Upper lobe of left lung (tissue), 6 donors: Measurements from ENCODE around the gene GPR31. TPM values are rescaled to one million over a fixed set of nuclear protein-coding genes. Genes with fewer than 3 reads are reported as not detected.

Experiments
- ATAC-seq, 2 donors: fragments of 200-7000 bp; cut with Tn5 transposase; one replicate each; pipeline ENCODE4 v1.9.1; 2022; ENCODE audit warnings: mild to moderate bottlenecking in 2 of 2, moderate library complexity in 2 of 2; ENCODE audit not compliant: low FRiP score in 2 of 2
- DNase-seq, 2 donors: peaks; one replicate each; pipeline ENCODE4 v3.0.0-alpha.2; 2019 to 2020
- H3K27ac ChIP-seq, 4 donors: fragments of 200-600 bp; sonication (generic); one replicate each; pipeline ENCODE4 v1.5.1; 2016 to 2019
- H3K27me3 ChIP-seq, 4 donors: fragments of 200-600 bp; sonication (generic); one replicate each; pipeline ENCODE4 v1.5.1; 2017 to 2019
- H3K36me3 ChIP-seq, 4 donors: fragments of 200-600 bp; sonication (generic); one replicate each; pipeline ENCODE4 v1.5.1; 2016 to 2019
- H3K4me1 ChIP-seq, 4 donors: fragments of 200-600 bp; sonication (generic); one replicate each; pipeline ENCODE4 v1.5.1; 2018 to 2019
- H3K4me3 ChIP-seq, 4 donors: fragments of 200-600 bp; sonication (generic); one replicate each; pipeline ENCODE4 v1.5.1; 2017 to 2019; ENCODE audit warnings: mild to moderate bottlenecking in 2 of 4, moderate library complexity in 1 of 4
- H3K9me3 ChIP-seq, 4 donors: fragments of 200-600 bp; sonication (generic); one replicate each; pipeline ENCODE4 v1.5.1; 2018 to 2019
- EP300 ChIP-seq, 4 donors: sonication (generic); formaldehyde crosslinking; IDR thresholded peaks; one replicate each; pipeline ENCODE4 v1.5.1; 2017; ENCODE audit warnings: antibody characterized with exemption in 4 of 4, control low read depth in 2 of 4
- POLR2A ChIP-seq, 4 donors: fragments of 450-650 bp; IDR thresholded peaks; one replicate each; pipeline ENCODE4 v1.5.1; 2016 to 2017; ENCODE audit warnings: antibody characterized with exemption in 4 of 4, mild to moderate bottlenecking in 2 of 4
- POLR2AphosphoS5 ChIP-seq, 2 donors: sonication (generic); formaldehyde crosslinking; IDR thresholded peaks; one replicate each; pipeline ENCODE4 v1.5.1; 2017; ENCODE audit warnings: antibody characterized with exemption in 2 of 2
- WGBS, 2 donors: methylation state at CpG; one replicate each; pipeline ENCODE4 v1.1.5; 2017 to 2018; 5-methylcytosine and 5-hydroxymethylcytosine counted together
- total RNA-seq, 6 donors: library from RNA; depleted of rRNA in 4 of 6; stranded (reverse); fragments of >200 nt in 4 of 6; gene quantifications; one replicate each; pipeline versions ENCODE4 v1.1.0 to v1.2.1, GENCODE V29; 2016 to 2021
- TF ChIP-seq, protein P1 (sequence below), 6 experiments: fragments of 450-650 bp in 4 of 6; fragments of 200-600 bp in 2 of 6; sonication (generic) in 2 of 6; IDR thresholded peaks; one replicate each; pipeline ENCODE4 v1.5.1; 2016 to 2019; ENCODE audit warnings: antibody characterized with exemption in 6 of 6
- donor health status: DM: no; HTN: no; CAD: no; lungs with moderate emphysema.
- donor health status: DM: no; HTN: yes; CAD: no; lungs with severe emphysema.

GPR31 gene
- total RNA-seq, 6 donors from 2014 or later = not detected

DNA sequence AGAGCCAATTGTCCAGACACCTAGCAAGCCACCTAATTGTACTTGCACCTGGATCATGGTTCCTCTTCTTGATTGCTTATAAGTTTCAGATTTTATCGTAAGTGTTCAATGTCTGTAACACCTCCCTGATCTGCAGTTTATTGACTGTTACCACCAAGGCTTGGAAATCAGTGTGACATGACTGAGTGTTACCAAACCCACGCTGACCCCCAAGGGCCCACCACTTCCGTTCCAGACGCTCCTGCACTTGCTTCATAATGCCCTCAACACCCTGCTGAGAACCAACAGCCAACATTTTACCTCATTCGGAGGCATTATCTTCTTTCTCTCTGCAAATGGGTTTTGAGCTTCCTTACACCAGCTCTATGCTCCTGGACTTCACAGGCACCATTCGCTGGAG, 28.6 kb downstream of the GPR31 start:
- H3K36me3 ChIP-seq = no peaks in the 10 kb centered on the region
- H3K27me3 ChIP-seq = no peaks in the 10 kb centered on the region
- 75 to 77% methylated on average over 6 of the region's 6 CpGs for WGBS, 2 donors
- DNase-seq (no peak), ATAC-seq (no peak)
- no peaks in the 10 kb centered on the region for H3K4me1 ChIP-seq
- no peak overlapping the region for H3K4me3 ChIP-seq
- no peak overlapping the region for H3K27ac ChIP-seq
- H3K9me3 ChIP-seq = no peaks in the 10 kb centered on the region
- no peak for TF ChIP-seq EP300 (IDR thresholded peaks at IDR 0.05)
- TF ChIP-seq, protein P1, sequence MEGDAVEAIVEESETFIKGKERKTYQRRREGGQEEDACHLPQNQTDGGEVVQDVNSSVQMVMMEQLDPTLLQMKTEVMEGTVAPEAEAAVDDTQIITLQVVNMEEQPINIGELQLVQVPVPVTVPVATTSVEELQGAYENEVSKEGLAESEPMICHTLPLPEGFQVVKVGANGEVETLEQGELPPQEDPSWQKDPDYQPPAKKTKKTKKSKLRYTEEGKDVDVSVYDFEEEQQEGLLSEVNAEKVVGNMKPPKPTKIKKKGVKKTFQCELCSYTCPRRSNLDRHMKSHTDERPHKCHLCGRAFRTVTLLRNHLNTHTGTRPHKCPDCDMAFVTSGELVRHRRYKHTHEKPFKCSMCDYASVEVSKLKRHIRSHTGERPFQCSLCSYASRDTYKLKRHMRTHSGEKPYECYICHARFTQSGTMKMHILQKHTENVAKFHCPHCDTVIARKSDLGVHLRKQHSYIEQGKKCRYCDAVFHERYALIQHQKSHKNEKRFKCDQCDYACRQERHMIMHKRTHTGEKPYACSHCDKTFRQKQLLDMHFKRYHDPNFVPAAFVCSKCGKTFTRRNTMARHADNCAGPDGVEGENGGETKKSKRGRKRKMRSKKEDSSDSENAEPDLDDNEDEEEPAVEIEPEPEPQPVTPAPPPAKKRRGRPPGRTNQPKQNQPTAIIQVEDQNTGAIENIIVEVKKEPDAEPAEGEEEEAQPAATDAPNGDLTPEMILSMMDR (IDR thresholded peaks at IDR 0.05) = no peak
- no peak for TF ChIP-seq POLR2AphosphoS5 (IDR thresholded peaks at IDR 0.05)
- TF ChIP-seq POLR2A (IDR thresholded peaks at IDR 0.05) = no peak

DNA sequence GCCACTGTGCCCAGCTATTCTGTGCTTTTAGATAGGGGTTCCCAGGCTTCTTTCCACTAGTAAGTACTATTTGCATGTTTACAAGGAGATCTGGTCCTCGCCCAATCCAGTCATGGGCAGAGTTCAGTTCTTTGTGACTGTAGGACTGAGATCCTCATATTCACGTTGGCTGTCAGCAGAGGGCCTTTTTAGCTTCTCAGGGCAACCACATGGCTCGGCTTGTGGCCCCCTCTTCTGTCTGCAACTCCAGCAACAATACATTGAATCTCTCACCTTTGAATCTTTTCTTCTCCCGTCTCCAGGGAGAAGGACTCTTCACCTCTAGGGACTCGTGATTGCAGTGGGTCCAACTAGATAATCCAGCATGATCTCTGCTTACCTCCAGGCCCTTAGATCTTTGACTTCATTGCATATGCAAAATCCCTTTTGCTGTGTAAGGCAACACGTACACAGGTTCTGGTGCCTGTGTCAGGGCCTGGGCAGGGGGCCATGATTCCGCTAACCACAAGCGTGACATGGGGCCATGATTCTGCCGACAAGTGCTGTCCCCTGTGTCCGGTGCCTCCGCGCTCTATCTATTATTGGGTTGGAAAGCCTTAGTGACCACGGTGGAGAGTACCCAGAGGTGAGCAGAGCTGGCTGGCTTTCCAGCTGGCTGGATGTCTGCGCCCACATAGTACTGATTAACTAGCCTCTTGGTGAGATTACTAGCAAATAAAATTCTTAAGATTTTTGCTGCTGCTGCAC, 29.8 kb downstream of the GPR31 start:
- 88 to 90% methylated on average over 14 of the region's 14 CpGs for whole genome bisulfite sequencing, 2 donors
- Histone ChIP-seq H3K4me1 (no peaks in the 10 kb centered on the region), H3K27ac (no peak overlapping the region), H3K9me3 (no peaks in the 10 kb centered on the region), H3K4me3 (no peak overlapping the region), H3K27me3 (no peaks in the 10 kb centered on the region), H3K36me3 (no peaks in the 10 kb centered on the region)
- DNase-seq (no peak), ATAC-seq (peak in 1 of 2 donors; percentile 28)
- TF ChIP-seq POLR2AphosphoS5 (IDR thresholded peaks at IDR 0.05) (no peak), EP300 (IDR thresholded peaks at IDR 0.05) (no peak)

DNA sequence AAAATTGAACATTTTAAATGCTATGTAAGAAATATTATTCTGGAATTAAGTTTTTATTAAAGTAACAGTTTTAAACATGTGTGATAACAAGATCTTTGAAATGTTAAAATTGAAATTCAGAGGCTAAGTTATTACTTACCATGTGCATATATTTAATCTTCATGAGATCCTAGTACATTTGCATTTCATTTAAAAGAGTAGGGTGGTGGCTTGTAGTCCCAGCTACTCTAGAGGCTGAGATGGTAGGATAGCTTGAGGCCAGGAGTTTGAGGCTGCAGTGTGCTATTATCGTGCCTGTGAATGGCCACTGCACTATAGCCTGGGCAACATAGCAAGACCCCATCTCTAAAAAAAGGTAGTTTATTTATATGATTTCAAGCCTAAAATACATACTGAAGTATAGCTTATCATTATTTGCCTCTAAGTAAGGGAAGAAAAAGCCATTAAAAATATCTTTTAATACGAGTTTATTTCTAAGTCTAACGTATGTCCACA, 31.9 kb downstream of the GPR31 start:
- Histone ChIP-seq H3K36me3 (no peaks in the 10 kb centered on the region), H3K4me3 (no peak overlapping the region), H3K9me3 (no peaks in the 10 kb centered on the region), H3K27ac (no peak overlapping the region), H3K27me3 (no peaks in the 10 kb centered on the region), H3K4me1 (no peaks in the 10 kb centered on the region)
- no peak for TF ChIP-seq EP300 (IDR thresholded peaks at IDR 0.05)
- TF ChIP-seq, protein P1 (IDR thresholded peaks at IDR 0.05) = no peak
- TF ChIP-seq POLR2A (IDR thresholded peaks at IDR 0.05) = no peak
- TF ChIP-seq POLR2AphosphoS5 (IDR thresholded peaks at IDR 0.05) = no peak
- no peak for ATAC-seq
- WGBS, 2 donors = 79 to 90% methylated on average over 3 of the region's 3 CpGs
- no peak for DNase-seq

DNA sequence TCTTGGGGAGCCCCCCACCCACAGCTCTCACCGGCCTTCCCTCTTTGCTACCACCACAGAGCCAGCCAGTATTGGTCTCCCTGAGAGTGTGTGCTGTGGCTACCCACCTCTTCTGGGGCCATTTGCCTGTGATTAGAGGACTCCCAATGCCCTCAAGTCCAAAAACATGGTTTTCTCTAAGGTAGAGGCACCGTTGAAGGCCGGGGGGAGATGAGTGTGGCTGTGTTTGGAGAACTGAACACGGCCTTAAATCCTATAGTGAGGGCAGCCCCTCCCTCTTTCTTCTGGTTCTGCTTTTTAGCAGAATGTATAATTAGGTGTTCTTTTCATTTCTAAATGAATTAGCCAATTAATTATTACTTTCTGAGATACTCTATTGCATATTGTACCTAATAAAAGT, 32.4 kb downstream of the GPR31 start:
- no peak overlapping the region for H3K4me3 ChIP-seq
- no peak for TF ChIP-seq EP300 (IDR thresholded peaks at IDR 0.05)
- no peak for TF ChIP-seq POLR2A (IDR thresholded peaks at IDR 0.05)
- TF ChIP-seq POLR2AphosphoS5 (IDR thresholded peaks at IDR 0.05) = no peak
- TF ChIP-seq, protein P1 (IDR thresholded peaks at IDR 0.05) = no peak

DNA sequence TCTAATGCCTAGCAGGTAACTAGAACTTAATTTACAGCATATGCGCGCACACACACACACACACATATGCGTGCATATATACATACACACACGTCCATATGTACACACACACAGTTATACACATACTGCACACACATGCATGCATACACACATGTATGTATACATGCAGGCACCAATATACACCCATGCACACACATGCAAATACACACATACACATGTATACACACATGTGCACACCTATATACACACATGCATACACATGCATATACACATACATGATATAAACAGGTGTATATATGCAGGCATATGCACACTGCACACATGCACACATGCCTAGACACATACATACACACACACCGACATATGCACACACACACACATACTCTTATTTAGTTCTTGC, 33.0 kb downstream of the GPR31 start:
- no peaks in the 10 kb centered on the region for H3K36me3 ChIP-seq
- TF ChIP-seq POLR2AphosphoS5 (IDR thresholded peaks at IDR 0.05) (no peak), EP300 (IDR thresholded peaks at IDR 0.05) (no peak), POLR2A (IDR thresholded peaks at IDR 0.05) (no peak)
- TF ChIP-seq, protein P1 (IDR thresholded peaks at IDR 0.05) = no peak
- ATAC-seq = no peak

More for the DNA sequence above, 32.4 kb downstream of the GPR31 start:
- H3K36me3 ChIP-seq = no peaks in the 10 kb centered on the region
- WGBS, 2 donors = 65 to 82% methylated on average over 4 of the region's 4 CpGs
- no peaks in the 10 kb centered on the region for H3K4me1 ChIP-seq
- no peak overlapping the region for H3K27ac ChIP-seq
- no peaks in the 10 kb centered on the region for H3K9me3 ChIP-seq
- DNase-seq (no peak), ATAC-seq (no peak)
- H3K27me3 ChIP-seq = no peaks in the 10 kb centered on the region

More for the DNA sequence above, 33.0 kb downstream of the GPR31 start:
- H3K4me1 ChIP-seq = no peaks in the 10 kb centered on the region
- H3K27me3 ChIP-seq = no peaks in the 10 kb centered on the region
- 86 to 91% methylated on average over 5 of the region's 5 CpGs for WGBS, 2 donors
- DNase-seq = no peak
- H3K27ac ChIP-seq = no peak overlapping the region
- no peaks in the 10 kb centered on the region for H3K9me3 ChIP-seq
- H3K4me3 ChIP-seq = no peak overlapping the region
